Gastrocnemius medialis (tissue), 4 donors: ENCODE results near the gene GBP7.

ENCODE experiments used
- POLR2A ChIP-seq, 2 donors: fragments of 450-650 bp; IDR thresholded peaks; one replicate each; pipeline ENCODE4 v1.6.1; 2017; ENCODE audit warnings: antibody characterized with exemption in 2 of 2, mild to moderate bottlenecking in 2 of 2, moderate library complexity in 2 of 2
- TF ChIP-seq, protein P1 (sequence below), 5 experiments: fragments of 450-650 bp in 3 of 5; fragments of 200-600 bp in 2 of 5; sonication (generic) in 2 of 5; IDR thresholded peaks in 4 of 5; conservative IDR thresholded peaks in 1 of 5; 1 replicate in 4 of 5; 2 replicates in 1 of 5; pipeline ENCODE4 v1.5.1; 2016 to 2019; ENCODE audit warnings: antibody characterized with exemption in 5 of 5, mild to moderate bottlenecking in 3 of 5, moderate library complexity in 3 of 5

DNA sequence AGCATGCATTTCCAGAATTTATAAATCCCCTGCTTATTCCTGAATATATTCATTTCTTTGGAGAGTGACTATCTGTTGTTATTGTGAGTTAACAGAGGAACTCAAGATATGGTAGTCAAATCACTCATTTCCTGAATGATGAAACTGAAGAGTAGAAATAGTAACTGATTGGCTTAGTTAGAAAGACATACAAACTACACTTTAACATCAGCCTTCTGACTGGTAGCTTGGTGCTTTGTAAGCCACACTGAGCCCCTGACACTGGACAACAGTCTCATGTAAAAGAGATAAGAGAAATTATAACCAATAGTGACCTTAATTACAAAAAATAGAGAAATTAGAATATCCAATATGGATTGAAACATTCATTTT lies 4.8 kb downstream of the GBP7 start:
- no peak for TF ChIP-seq POLR2A (IDR thresholded peaks at IDR 0.05)
- TF ChIP-seq, protein P1, sequence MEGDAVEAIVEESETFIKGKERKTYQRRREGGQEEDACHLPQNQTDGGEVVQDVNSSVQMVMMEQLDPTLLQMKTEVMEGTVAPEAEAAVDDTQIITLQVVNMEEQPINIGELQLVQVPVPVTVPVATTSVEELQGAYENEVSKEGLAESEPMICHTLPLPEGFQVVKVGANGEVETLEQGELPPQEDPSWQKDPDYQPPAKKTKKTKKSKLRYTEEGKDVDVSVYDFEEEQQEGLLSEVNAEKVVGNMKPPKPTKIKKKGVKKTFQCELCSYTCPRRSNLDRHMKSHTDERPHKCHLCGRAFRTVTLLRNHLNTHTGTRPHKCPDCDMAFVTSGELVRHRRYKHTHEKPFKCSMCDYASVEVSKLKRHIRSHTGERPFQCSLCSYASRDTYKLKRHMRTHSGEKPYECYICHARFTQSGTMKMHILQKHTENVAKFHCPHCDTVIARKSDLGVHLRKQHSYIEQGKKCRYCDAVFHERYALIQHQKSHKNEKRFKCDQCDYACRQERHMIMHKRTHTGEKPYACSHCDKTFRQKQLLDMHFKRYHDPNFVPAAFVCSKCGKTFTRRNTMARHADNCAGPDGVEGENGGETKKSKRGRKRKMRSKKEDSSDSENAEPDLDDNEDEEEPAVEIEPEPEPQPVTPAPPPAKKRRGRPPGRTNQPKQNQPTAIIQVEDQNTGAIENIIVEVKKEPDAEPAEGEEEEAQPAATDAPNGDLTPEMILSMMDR (IDR thresholded peaks at IDR 0.05 in 4 of 5, conservative IDR thresholded peaks at IDR 0.05 in 1 of 5) = no peak
